ENCODE data around the gene SSR3.

The SSR3 gene

GRCh38 chr3:156586905-156587759 is 32.2 kb upstream of the SSR3 start:
- POLR2A ChIA-PET: no interaction called here
- CTCF ChIA-PET: interaction anchor here (0.7 to 3.3 kb wide), 7 partner anchors 12 to 551 kb away, joined by 3 to 7 read pairs (median 3); no protein-coding TSS in a partner anchor
- TF ChIP-seq CTCF (IDR thresholded peaks at IDR 0.05; ENCODE audit: control extremely low read depth, extremely low read depth, low read depth, missing control alignments): no peak

GRCh38 chr3:156583469-156583868 is 28.6 kb upstream of the SSR3 start:
- ChIA-PET CTCF (interaction anchor here (1.0 to 2.1 kb wide), 3 partner anchors 9 to 499 kb away, joined by 3 to 7 read pairs (median 5); no protein-coding TSS in a partner anchor), POLR2A (interaction anchor here (1.2 kb wide), 1 partner anchor 90 kb away, joined by 4 read pairs; no protein-coding TSS in a partner anchor)
- DNase-seq (ENCODE audit: extremely low spot score): no peak
- TF ChIP-seq CTCF (IDR thresholded peaks at IDR 0.05; ENCODE audit: control extremely low read depth, extremely low read depth, low read depth, missing control alignments): no peak

More at GRCh38 chr3:156586905-156587759, 32.2 kb upstream of the SSR3 start:
- peak; percentile 18 for DNase-seq (ENCODE audit: extremely low spot score)

- no peak for DNase-seq (ENCODE audit: extremely low spot score)
- ChIA-PET CTCF (interaction anchor here (0.8 to 2.2 kb wide), 5 partner anchors 9 to 28 kb away, joined by 3 to 7 read pairs (median 5); partner anchors contain the start of gene SSR3), POLR2A (interaction anchor here (1.2 kb wide), 1 partner anchor 91 kb away, joined by 4 read pairs; no protein-coding TSS in a partner anchor)
- no peak for TF ChIP-seq CTCF (IDR thresholded peaks at IDR 0.05; ENCODE audit: control extremely low read depth, extremely low read depth, low read depth, missing control alignments)
Measured at GRCh38 chr3:156582532-156583183, 27.7 kb upstream of the SSR3 start.

- DNase-seq (ENCODE audit: extremely low spot score): no peak
- ChIA-PET CTCF (interaction anchor here (0.8 to 2.2 kb wide), 4 partner anchors 8 to 20 kb away, joined by 3 to 7 read pairs (median 5); no protein-coding TSS in a partner anchor), POLR2A (no interaction called here)
- TF ChIP-seq CTCF (IDR thresholded peaks at IDR 0.05; ENCODE audit: control extremely low read depth, extremely low read depth, low read depth, missing control alignments): no peak
Measured at GRCh38 chr3:156581954-156582353, 27.0 kb upstream of the SSR3 start.

GRCh38 chr3:156581033-156581432 is 26.1 kb upstream of the SSR3 start:
- CTCF ChIA-PET: interaction anchor here (2.2 kb wide), 1 partner anchor 10 kb away, joined by 5 read pairs; no protein-coding TSS in a partner anchor
- POLR2A ChIA-PET: no interaction called here
- no peak for DNase-seq (ENCODE audit: extremely low spot score)
- no peak for TF ChIP-seq CTCF (IDR thresholded peaks at IDR 0.05; ENCODE audit: control extremely low read depth, extremely low read depth, low read depth, missing control alignments)

GRCh38 chr3:156579427-156579851 is 24.5 kb upstream of the SSR3 start:
- ChIA-PET CTCF (no interaction called here), POLR2A (no interaction called here)
- DNase-seq (ENCODE audit: extremely low spot score): no peak
- no peak for TF ChIP-seq CTCF (IDR thresholded peaks at IDR 0.05; ENCODE audit: control extremely low read depth, extremely low read depth, low read depth, missing control alignments)

All from GM10248 (cell line).